Mucosa of descending colon (tissue), 3 donors: Measurements from ENCODE around the gene FOXN3. TPM values are rescaled to one million over a fixed set of nuclear protein-coding genes. Genes with fewer than 3 reads are reported as not detected.

ENCODE experiments used
- ATAC-seq: fragments of 200-7000 bp; cut with Tn5 transposase; one replicate; pipeline ENCODE4 v1.9.1; 2020; ENCODE audit warnings: mild to moderate bottlenecking, moderate library complexity
- DNase-seq, 3 donors: peaks; one replicate each; pipeline ENCODE4 v3.0.0-alpha.2; 2020
- H3K36me3 ChIP-seq: fragments of 200-600 bp; one replicate; pipeline ENCODE4 v1.8.0; 2021; ENCODE audit warnings: low read depth, mild to moderate bottlenecking
- H3K4me1 ChIP-seq: fragments of 200-600 bp; one replicate; pipeline ENCODE4 v1.8.0; 2021; ENCODE audit warnings: low read depth, mild to moderate bottlenecking
- H3K4me3 ChIP-seq: fragments of 200-600 bp; one replicate; pipeline ENCODE4 v1.8.0; 2021; ENCODE audit warnings: mild to moderate bottlenecking
- H3K9me3 ChIP-seq: fragments of 200-600 bp; one replicate; pipeline ENCODE4 v1.8.0; 2021; ENCODE audit warnings: mild to moderate bottlenecking
- CTCF ChIP-seq: fragments of 200-600 bp; IDR thresholded peaks from one replicate; pipeline ENCODE4 v1.8.0; 2022; ENCODE audit warnings: antibody characterized with exemption, mild to moderate bottlenecking
- intact Hi-C, 2 donors: fragments of 100-400 bp; cut with DNase I in 1 of 2; cut with micrococcal nuclease in 1 of 2; formaldehyde crosslinking; loops; one replicate each; pipeline versions ENCODE4 v1.11.0 to v1.11.1; 2022; cut with DNase I, micrococcal nuclease
- total RNA-seq, 3 donors: library from RNA; stranded (reverse); fragmentation: NEBNext Ultra II Directional in 2 of 3; extraction: Animal tissue kit (Norgen Biotek cat#: 25700) in 2 of 3; gene quantifications; one replicate each; pipeline versions ENCODE4 v1.2.1 to v1.2.4, GENCODE V29; 2021 to 2023
- donor health status: DM: no; HTN: no; CAD: no; lungs with moderate emphysema.
- donor health status: DM: no; HTN: no; CAD: no.
- donor health status: DM: no; HTN: yes; CAD: no.

The FOXN3 gene
- total RNA-seq, 3 donors from 2014 or later: 77.4 to 154 (median 113) TPM

GRCh38 chr14:89215114-89215513 is 201.9 kb downstream of the FOXN3 start:
- no peak overlapping the region for H3K4me3 ChIP-seq
- H3K36me3 ChIP-seq: peaks cover 4% of the 10 kb centered on the region
- peaks cover 17% of the 10 kb centered on the region for H3K4me1 ChIP-seq
- DNase-seq: no peak
- no peak for TF ChIP-seq CTCF
- intact Hi-C loops: no loop called here
- no peaks in the 10 kb centered on the region for H3K9me3 ChIP-seq
- no peak for ATAC-seq

GRCh38 chr14:89214221-89214965 is 202.6 kb downstream of the FOXN3 start:
- Histone ChIP-seq H3K36me3 (peaks cover 4% of the 10 kb centered on the region), H3K9me3 (no peaks in the 10 kb centered on the region), H3K4me1 (peaks cover 17% of the 10 kb centered on the region), H3K4me3 (no peak overlapping the region)
- intact Hi-C loops: no loop called here
- TF ChIP-seq CTCF: no peak
- DNase-seq: peak; percentile 66 to 70 (median 67)
- peak; percentile 95 for ATAC-seq

- intact Hi-C loops: no loop called here
- no peak for TF ChIP-seq CTCF
- Histone ChIP-seq H3K9me3 (no peaks in the 10 kb centered on the region), H3K4me3 (no peak overlapping the region), H3K4me1 (peaks cover 17% of the 10 kb centered on the region), H3K36me3 (peaks cover 4% of the 10 kb centered on the region)
- DNase-seq (no peak), ATAC-seq (no peak)
Observed at GRCh38 chr14:89212386-89213235, 204.4 kb downstream of the FOXN3 start.

GRCh38 chr14:89209558-89209957 is 207.5 kb downstream of the FOXN3 start:
- H3K9me3 ChIP-seq: no peaks in the 10 kb centered on the region
- DNase-seq (no peak), ATAC-seq (no peak)
- H3K4me1 ChIP-seq: peaks cover 4% of the 10 kb centered on the region
- no peak overlapping the region for H3K4me3 ChIP-seq
- H3K36me3 ChIP-seq: no peaks in the 10 kb centered on the region
- TF ChIP-seq CTCF: no peak
- intact Hi-C loops: no loop called here

GRCh38 chr14:89207925-89208328 is 209.1 kb downstream of the FOXN3 start:
- no peak overlapping the region for H3K4me3 ChIP-seq
- DNase-seq (no peak), ATAC-seq (no peak)
- no peaks in the 10 kb centered on the region for H3K36me3 ChIP-seq
- H3K4me1 ChIP-seq: no peaks in the 10 kb centered on the region
- intact Hi-C loops: no loop called here
- no peaks in the 10 kb centered on the region for H3K9me3 ChIP-seq
- no peak for TF ChIP-seq CTCF
